ENCODE results near the gene NNMT. TPM values are rescaled to one million over a fixed set of nuclear protein-coding genes. Genes with fewer than 3 reads are reported as not detected.
A peak's percentile ranks its signal among the peaks of the same experiment; 100 is the strongest.
"Not testable (repeated sequence)": the region's sequence is repeated elsewhere in the genome, so short reads cannot be mapped to it uniquely, and the experiment has no call there.

NNMT gene
- total RNA-seq, 1 donor from 2014 or later, result 79.5 TPM

DNA sequence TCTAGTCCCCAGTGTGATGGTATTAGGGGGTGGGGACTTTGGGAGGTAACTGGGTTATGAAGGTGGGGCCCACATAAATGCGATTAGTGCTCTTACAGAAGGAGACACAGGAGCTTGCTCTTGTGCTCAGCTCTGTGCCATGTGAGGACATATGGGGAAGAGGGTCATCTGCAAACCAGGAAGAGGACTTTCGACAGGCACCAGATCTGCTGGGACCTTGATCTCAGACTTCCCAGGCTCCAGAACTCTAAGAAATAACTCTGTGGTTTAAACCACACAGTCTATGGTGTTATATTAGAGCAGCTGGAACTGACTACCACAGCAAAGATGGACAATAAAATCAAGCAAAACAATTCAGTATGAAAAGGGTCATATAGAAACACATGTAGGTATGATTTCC is 26.7 kb downstream of the NNMT start:
- no peak for DNase-seq (ENCODE audit: extremely low spot score, unreplicated experiment)
- Mint-ChIP-seq H3K27me3 (ENCODE audit: unreplicated experiment) (peaks cover 27% of the 10 kb centered on the region), H3K9me3 (ENCODE audit: unreplicated experiment) (no peaks in the 10 kb centered on the region), H3K36me3 (ENCODE audit: unreplicated experiment) (no peaks in the 10 kb centered on the region), H3K4me3 (ENCODE audit: unreplicated experiment) (no peak overlapping the region), H3K27ac (ENCODE audit: unreplicated experiment) (no peak overlapping the region), H3K4me1 (ENCODE audit: unreplicated experiment) (peaks cover 2% of the 10 kb centered on the region)
- TF ChIP-seq, protein P1, sequence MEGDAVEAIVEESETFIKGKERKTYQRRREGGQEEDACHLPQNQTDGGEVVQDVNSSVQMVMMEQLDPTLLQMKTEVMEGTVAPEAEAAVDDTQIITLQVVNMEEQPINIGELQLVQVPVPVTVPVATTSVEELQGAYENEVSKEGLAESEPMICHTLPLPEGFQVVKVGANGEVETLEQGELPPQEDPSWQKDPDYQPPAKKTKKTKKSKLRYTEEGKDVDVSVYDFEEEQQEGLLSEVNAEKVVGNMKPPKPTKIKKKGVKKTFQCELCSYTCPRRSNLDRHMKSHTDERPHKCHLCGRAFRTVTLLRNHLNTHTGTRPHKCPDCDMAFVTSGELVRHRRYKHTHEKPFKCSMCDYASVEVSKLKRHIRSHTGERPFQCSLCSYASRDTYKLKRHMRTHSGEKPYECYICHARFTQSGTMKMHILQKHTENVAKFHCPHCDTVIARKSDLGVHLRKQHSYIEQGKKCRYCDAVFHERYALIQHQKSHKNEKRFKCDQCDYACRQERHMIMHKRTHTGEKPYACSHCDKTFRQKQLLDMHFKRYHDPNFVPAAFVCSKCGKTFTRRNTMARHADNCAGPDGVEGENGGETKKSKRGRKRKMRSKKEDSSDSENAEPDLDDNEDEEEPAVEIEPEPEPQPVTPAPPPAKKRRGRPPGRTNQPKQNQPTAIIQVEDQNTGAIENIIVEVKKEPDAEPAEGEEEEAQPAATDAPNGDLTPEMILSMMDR (IDR thresholded peaks at IDR 0.05), result no peak

DNA sequence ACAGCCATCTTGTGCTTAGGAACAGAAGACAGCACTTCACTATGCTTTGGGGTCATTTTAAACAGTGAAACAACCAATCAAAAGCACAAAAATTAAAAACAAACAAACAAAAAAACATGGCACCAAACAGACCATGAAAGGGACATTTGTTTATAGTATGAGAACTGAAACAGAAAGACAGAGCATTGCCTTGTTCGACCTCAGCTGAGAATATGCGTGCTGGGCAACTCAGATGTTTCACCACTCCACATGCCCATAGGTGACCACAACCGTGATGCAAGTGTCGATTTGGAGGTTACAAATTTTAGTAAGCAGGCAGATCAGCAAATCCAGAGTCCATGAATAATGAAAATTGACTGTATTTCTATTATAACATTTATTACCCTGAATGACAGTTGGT is 30.0 kb downstream of the NNMT start:
- Mint-ChIP-seq H3K4me3 (ENCODE audit: unreplicated experiment) (no peak overlapping the region), H3K27ac (ENCODE audit: unreplicated experiment) (no peak overlapping the region), H3K4me1 (ENCODE audit: unreplicated experiment) (peaks cover 2% of the 10 kb centered on the region), H3K9me3 (ENCODE audit: unreplicated experiment) (peaks cover 14% of the 10 kb centered on the region), H3K27me3 (ENCODE audit: unreplicated experiment) (peaks cover 26% of the 10 kb centered on the region), H3K36me3 (ENCODE audit: unreplicated experiment) (no peaks in the 10 kb centered on the region)
- DNase-seq (ENCODE audit: extremely low spot score, unreplicated experiment), result no peak
- TF ChIP-seq, protein P1 (IDR thresholded peaks at IDR 0.05), result no peak

DNA sequence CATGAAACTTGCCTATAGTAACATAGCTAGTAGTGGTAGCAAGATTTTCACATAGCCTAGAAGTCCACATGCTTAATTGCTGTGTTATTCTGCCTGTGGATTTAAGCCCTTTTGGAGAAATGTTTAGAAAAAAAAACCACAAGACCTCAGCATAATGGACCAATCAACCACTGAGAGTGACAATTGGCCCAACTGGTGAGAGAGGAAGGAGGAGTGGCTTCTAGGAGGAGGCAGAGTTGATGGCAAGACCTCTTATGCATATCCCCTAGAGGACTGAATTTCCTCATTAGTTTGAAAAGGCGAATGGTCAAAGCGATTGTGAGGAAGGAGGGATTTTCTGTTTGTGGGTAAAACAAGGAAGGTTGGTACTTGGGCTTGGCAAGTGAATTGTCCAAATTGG is 30.6 kb downstream of the NNMT start:
- H3K4me3 Mint-ChIP-seq (ENCODE audit: unreplicated experiment), result no peak overlapping the region
- no peak overlapping the region for H3K27ac Mint-ChIP-seq (ENCODE audit: unreplicated experiment)
- peaks cover 2% of the 10 kb centered on the region for H3K4me1 Mint-ChIP-seq (ENCODE audit: unreplicated experiment)

DNA sequence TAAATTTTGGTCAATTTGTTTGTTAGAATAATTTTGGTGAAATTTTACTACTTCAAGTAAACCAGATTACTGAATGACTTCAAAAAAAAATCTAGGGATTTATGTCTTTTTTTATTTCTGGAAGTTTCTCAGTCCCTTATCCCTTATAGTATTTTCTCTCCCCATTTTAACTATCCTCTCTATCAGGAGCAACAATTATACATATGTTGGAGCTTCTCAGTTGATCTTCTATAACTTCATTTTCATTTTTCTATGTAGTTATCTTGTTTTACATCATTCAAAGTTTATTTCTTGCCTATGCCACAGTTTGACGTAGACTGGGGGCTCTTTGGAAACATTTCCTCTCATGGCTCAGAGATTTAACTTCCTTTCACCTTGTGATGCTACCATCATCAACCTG is 34.2 kb downstream of the NNMT start:
- H3K27ac Mint-ChIP-seq (ENCODE audit: unreplicated experiment), result no peak overlapping the region
- DNase-seq (ENCODE audit: extremely low spot score, unreplicated experiment), result no peak
- peaks cover 25% of the 10 kb centered on the region for H3K9me3 Mint-ChIP-seq (ENCODE audit: unreplicated experiment)
- peaks cover 2% of the 10 kb centered on the region for H3K36me3 Mint-ChIP-seq (ENCODE audit: unreplicated experiment)
- H3K4me3 Mint-ChIP-seq (ENCODE audit: unreplicated experiment), result no peak overlapping the region
- no peaks in the 10 kb centered on the region for H3K4me1 Mint-ChIP-seq (ENCODE audit: unreplicated experiment)
- H3K27me3 Mint-ChIP-seq (ENCODE audit: unreplicated experiment), result peaks cover 40% of the 10 kb centered on the region
- TF ChIP-seq, protein P1 (IDR thresholded peaks at IDR 0.05), result no peak

More for the DNA sequence above, 30.6 kb downstream of the NNMT start:
- H3K9me3 Mint-ChIP-seq (ENCODE audit: unreplicated experiment), result peaks cover 16% of the 10 kb centered on the region
- peaks cover 23% of the 10 kb centered on the region for H3K27me3 Mint-ChIP-seq (ENCODE audit: unreplicated experiment)
- TF ChIP-seq, protein P1 (IDR thresholded peaks at IDR 0.05), result no peak
- no peaks in the 10 kb centered on the region for H3K36me3 Mint-ChIP-seq (ENCODE audit: unreplicated experiment)
- no peak for DNase-seq (ENCODE audit: extremely low spot score, unreplicated experiment)

DNA sequence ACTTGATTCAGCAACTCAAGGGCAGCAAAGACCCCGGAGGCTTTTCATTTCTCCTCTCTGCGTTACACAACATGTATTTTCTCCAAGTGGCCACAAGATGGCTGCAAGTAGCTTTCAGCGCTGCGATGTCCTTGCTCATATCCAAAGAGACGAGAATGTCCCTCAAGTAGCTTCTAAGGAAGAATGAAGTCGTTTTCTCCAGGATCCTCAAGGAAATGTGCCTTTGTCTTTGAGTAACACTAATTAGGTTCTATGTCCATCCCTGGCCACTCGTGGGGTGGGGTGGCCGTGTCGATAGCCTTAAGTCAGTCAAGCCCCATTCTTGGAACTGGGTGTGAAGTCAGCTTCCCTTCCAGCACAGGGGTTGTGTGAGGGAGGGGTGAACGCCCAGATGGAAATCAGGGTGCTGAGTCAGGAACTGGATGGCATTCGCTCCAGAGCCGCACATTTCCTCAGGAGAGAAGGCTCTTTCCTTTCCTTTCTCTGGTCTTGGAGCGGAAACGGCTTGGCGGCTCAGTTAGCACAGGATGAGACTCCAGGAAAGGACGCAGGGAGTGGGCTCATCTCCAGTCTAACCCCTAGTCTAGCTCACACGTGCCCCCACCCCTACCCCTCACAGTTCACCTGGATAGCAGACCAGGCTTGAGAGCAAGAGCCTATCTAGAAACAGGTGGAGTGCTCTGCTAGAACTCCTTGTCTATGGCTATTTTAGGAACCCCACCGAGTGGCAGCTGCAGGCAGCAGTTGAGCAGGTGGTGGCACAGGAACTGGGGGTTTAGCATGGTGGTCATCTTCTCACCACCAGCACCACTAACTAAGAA is 44.3 kb downstream of the NNMT start:
- Mint-ChIP-seq H3K36me3 (ENCODE audit: unreplicated experiment) (no peaks in the 10 kb centered on the region), H3K4me1 (ENCODE audit: unreplicated experiment) (peaks cover 1% of the 10 kb centered on the region), H3K9me3 (ENCODE audit: unreplicated experiment) (no peaks in the 10 kb centered on the region), H3K4me3 (ENCODE audit: unreplicated experiment) (no peak overlapping the region), H3K27ac (ENCODE audit: unreplicated experiment) (no peak overlapping the region), H3K27me3 (ENCODE audit: unreplicated experiment) (peaks cover 33% of the 10 kb centered on the region)
- DNase-seq (ENCODE audit: extremely low spot score, unreplicated experiment), result no peak
- TF ChIP-seq, protein P1 (IDR thresholded peaks at IDR 0.05), result peak; percentile 87

DNA sequence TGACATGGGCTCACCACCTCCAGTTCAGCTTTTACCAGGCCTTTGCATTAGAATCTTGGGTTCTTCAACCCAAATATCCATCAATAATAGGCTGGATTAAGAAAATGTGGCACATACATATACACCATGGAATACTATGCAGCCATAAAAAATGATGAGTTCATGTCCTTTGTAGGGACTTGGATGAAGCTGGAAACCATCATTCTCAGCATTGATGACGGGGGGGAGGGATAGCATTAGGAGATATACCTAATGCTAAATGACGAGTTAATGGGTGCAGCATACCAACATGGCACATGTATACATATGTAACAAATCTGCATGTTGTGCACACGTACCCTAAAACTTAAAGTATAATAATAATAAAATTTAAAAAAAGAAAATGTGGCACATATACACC is 45.5 kb downstream of the NNMT start:
- not testable (repeated sequence) for H3K36me3 Mint-ChIP-seq (ENCODE audit: unreplicated experiment); H3K9me3 Mint-ChIP-seq (ENCODE audit: unreplicated experiment); H3K27ac Mint-ChIP-seq (ENCODE audit: unreplicated experiment); H3K4me3 Mint-ChIP-seq (ENCODE audit: unreplicated experiment); DNase-seq (ENCODE audit: extremely low spot score, unreplicated experiment); H3K4me1 Mint-ChIP-seq (ENCODE audit: unreplicated experiment)
- H3K27me3 Mint-ChIP-seq (ENCODE audit: unreplicated experiment), result peaks cover 21% of the 10 kb centered on the region
